Stimulated activated CD8-positive, alpha-beta memory T cell treated with anti-CD3 and anti-CD28 coated beads, Interleukin-15, amount 100 ng/mL, for 1 hour (primary cell): Measurements from ENCODE around the gene EFNB3.

ENCODE experiments used
- DNase-seq: peaks from one replicate; pipeline ENCODE4 v3.0.0-alpha.2; 2020; ENCODE audit warnings: low read depth

EFNB3 gene

GRCh38 chr17:7717756-7718350, 12.9 kb downstream of the EFNB3 start:
- DNase-seq = no peak

GRCh38 chr17:7719661-7720060, 14.7 kb downstream of the EFNB3 start:
- no peak for DNase-seq

- DNase-seq = no peak
Measured at GRCh38 chr17:7720125-7720524, 15.1 kb downstream of the EFNB3 start.

- DNase-seq = no peak
Measured at GRCh38 chr17:7721612-7722011, 16.6 kb downstream of the EFNB3 start.

- no peak for DNase-seq
Measured at GRCh38 chr17:7727886-7728285, 22.9 kb downstream of the EFNB3 start.

GRCh38 chr17:7729816-7730215, 24.8 kb downstream of the EFNB3 start:
- DNase-seq = no peak

GRCh38 chr17:7732981-7733539, 28.1 kb downstream of the EFNB3 start:
- no peak for DNase-seq

GRCh38 chr17:7737601-7738000, 32.6 kb downstream of the EFNB3 start:
- no peak for DNase-seq

GRCh38 chr17:7739746-7740145, 34.7 kb downstream of the EFNB3 start:
- DNase-seq = no peak

GRCh38 chr17:7740481-7741001, 35.5 kb downstream of the EFNB3 start:
- DNase-seq = no peak

- no peak for DNase-seq
Measured at GRCh38 chr17:7742729-7743128, 37.7 kb downstream of the EFNB3 start.

GRCh38 chr17:7744416-7744815, 39.4 kb downstream of the EFNB3 start:
- no peak for DNase-seq

- DNase-seq = no peak
Measured at GRCh38 chr17:7745748-7746470, 40.9 kb downstream of the EFNB3 start.

- DNase-seq = no peak
Measured at GRCh38 chr17:7747635-7748071, 42.7 kb downstream of the EFNB3 start.

GRCh38 chr17:7748076-7748775, 43.2 kb downstream of the EFNB3 start:
- no peak for DNase-seq

GRCh38 chr17:7750321-7750821, 45.4 kb downstream of the EFNB3 start:
- DNase-seq = no peak

- no peak for DNase-seq
Measured at GRCh38 chr17:7754656-7755055, 49.7 kb downstream of the EFNB3 start.

- DNase-seq = no peak
Measured at GRCh38 chr17:7755095-7755890, 50.3 kb downstream of the EFNB3 start.

GRCh38 chr17:7756968-7757367, 52.0 kb downstream of the EFNB3 start:
- DNase-seq = no peak
